Measurements from ENCODE around the gene OR9A2. TPM values are rescaled to one million over a fixed set of nuclear protein-coding genes. Genes with fewer than 3 reads are reported as not detected.

Gene OR9A2
- total and polyA plus RNA-seq, 10 donors, result 0.64 TPM; not detected in 9

DNA sequence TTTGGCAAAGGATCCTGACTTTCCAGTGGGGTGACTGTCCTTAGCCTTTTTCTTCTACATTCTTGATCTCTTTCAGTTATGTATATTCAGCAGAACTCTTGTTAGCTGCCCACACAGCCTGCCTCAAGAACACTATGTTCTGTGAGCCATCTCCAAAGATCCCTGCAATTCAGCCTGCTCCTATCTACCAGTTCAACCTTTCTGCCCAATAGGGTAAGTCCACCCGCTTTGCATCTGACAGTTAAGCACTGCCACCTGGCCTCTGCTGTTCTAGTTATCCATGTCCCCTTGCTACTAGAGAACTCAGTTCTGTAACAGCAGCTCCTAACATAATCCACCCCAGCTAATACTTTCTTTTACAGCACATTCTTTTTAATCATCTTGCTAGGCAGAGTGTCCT lies 13.5 kb downstream of the OR9A2 start:
- WGBS, 5 donors, result 67 to 92% (median 73%) methylated on average over 1 of the region's 1 CpG
- peaks cover 0 to 5% (median 0%) of the 10 kb centered on the region in 7 donors for H3K27me3 ChIP-seq (replicated peaks in 1 of 7)
- H3K36me3 ChIP-seq, result no peaks in the 10 kb centered on the region
- intact Hi-C loops (cut with DNase I; ENCODE audit: low total_unique reads), result no loop called here
- DNase-seq, result no peak
- no peaks in the 10 kb centered on the region for H3K9me3 ChIP-seq
- no peak overlapping the region for H3K27ac ChIP-seq
- H3K4me3 ChIP-seq, result no peak overlapping the region
- peaks cover 3 to 64% (median 21%) of the 10 kb centered on the region in 6 donors for H3K4me1 ChIP-seq
- TF ChIP-seq POLR2A (IDR thresholded peaks at IDR 0.05), result no peak
- no peak for TF ChIP-seq POLR2AphosphoS5 (IDR thresholded peaks at IDR 0.05)
- TF ChIP-seq, protein P1, sequence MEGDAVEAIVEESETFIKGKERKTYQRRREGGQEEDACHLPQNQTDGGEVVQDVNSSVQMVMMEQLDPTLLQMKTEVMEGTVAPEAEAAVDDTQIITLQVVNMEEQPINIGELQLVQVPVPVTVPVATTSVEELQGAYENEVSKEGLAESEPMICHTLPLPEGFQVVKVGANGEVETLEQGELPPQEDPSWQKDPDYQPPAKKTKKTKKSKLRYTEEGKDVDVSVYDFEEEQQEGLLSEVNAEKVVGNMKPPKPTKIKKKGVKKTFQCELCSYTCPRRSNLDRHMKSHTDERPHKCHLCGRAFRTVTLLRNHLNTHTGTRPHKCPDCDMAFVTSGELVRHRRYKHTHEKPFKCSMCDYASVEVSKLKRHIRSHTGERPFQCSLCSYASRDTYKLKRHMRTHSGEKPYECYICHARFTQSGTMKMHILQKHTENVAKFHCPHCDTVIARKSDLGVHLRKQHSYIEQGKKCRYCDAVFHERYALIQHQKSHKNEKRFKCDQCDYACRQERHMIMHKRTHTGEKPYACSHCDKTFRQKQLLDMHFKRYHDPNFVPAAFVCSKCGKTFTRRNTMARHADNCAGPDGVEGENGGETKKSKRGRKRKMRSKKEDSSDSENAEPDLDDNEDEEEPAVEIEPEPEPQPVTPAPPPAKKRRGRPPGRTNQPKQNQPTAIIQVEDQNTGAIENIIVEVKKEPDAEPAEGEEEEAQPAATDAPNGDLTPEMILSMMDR (IDR thresholded peaks at IDR 0.05 in 8 of 11, conservative IDR thresholded peaks at IDR 0.05 in 3 of 11), result no peak

DNA sequence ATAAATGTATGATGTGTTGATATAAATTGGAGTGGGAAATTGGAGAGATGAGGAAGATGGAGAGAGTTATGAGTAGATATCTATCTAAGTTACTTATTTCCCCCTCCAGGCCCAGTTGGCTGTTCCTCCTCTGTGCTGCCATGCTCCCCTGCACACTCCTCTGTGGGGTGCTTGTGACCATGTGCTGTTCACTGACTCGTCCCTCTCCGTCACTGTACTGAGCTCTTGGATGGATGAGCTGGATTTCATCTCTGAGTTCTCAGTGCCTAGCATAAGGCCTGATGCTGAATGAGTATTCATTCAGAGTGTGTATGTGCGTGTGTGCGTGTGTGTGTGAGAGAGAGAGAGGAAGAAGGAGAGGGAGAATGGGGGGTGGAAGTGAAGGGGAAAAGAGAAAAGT lies 14.5 kb downstream of the OR9A2 start:
- Histone ChIP-seq H3K27me3 (replicated peaks in 1 of 7) (peaks cover 0 to 5% (median 0%) of the 10 kb centered on the region in 7 donors), H3K4me3 (no peak overlapping the region), H3K9me3 (no peaks in the 10 kb centered on the region), H3K4me1 (peaks cover 11 to 69% (median 26%) of the 10 kb centered on the region in 6 donors), H3K36me3 (no peaks in the 10 kb centered on the region), H3K27ac (no peak overlapping the region)
- intact Hi-C loops (cut with DNase I; ENCODE audit: low total_unique reads), result no loop called here
- DNase-seq, result no peak
- WGBS, 5 donors, result 81 to 84% (median 83%) methylated on average over 4 of the region's 4 CpGs
- TF ChIP-seq, protein P1 (IDR thresholded peaks at IDR 0.05 in 8 of 11, conservative IDR thresholded peaks at IDR 0.05 in 3 of 11), result no peak
- TF ChIP-seq POLR2A (IDR thresholded peaks at IDR 0.05) (no peak), POLR2AphosphoS5 (IDR thresholded peaks at IDR 0.05) (no peak)

DNA sequence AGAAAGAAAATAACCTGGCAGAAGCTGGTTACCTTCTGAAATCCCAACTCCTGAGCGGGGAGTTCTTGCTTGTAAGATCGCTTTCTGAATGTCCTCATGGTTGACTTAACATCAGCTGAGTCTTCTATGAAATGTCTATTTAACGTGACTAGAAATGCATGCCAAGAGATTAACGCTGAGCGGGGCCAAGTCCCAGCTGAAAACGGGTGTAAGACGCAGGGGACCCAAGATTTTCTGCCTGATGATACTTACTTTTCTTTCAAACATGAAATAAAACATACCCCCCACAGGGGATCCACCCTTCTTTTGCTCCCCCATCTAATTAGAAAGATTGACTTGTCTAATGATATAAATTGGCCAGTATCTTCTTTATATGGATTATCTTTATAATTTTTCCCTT lies 14.9 kb downstream of the OR9A2 start:
- 80 to 92% (median 81%) methylated on average over 7 of the region's 7 CpGs for WGBS, 5 donors
- intact Hi-C loops (cut with DNase I; ENCODE audit: low total_unique reads), result no loop called here
- Histone ChIP-seq H3K4me1 (peaks cover 9 to 65% (median 25%) of the 10 kb centered on the region in 6 donors), H3K9me3 (no peaks in the 10 kb centered on the region), H3K27ac (no peak overlapping the region), H3K4me3 (no peak overlapping the region), H3K36me3 (no peaks in the 10 kb centered on the region), H3K27me3 (replicated peaks in 1 of 7) (peaks cover 0 to 5% (median 0%) of the 10 kb centered on the region in 7 donors)
- no peak for DNase-seq
- no peak for TF ChIP-seq POLR2AphosphoS5 (IDR thresholded peaks at IDR 0.05)
- TF ChIP-seq, protein P1 (IDR thresholded peaks at IDR 0.05 in 8 of 11, conservative IDR thresholded peaks at IDR 0.05 in 3 of 11), result no peak

DNA sequence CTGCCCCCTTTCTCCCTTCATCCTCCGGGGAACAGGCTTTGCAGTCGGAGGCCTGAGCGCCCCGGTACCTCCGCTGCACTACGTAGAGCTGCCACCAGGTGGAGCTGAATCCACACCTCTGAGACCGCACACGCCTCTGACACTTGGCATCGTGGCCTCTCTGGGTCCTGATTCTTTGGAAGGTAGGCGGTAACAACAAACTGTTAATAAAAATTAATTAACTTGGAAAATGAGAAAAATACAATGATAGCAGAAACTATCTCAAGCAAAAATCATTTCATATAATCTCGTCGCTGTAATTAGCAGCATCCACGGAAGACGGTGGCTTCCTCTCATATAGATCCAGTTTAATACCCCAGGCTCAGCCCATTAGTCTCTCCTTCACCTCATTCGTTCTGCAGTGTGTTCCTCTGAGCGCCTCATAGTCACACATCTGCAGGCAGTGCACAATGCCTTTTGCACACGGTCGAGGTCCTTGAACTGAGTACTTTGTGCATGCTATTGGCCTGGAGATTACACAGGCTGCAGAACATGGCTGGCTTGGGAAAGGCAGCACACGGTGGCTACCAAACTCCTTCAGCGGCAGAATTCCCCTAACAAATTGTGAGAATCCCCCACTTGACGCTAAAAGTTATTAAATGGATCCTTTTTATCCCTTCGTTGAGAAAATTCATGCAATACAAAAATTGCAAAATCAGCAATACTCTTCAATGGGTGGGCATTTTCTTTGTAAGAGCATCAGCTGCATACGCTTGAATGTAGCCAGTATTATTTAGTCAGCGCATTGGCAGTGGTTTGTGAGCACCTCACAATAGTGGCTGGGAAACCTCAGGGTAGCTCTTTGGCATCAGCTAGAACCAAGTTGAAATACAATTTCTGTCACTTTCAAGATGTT lies 18.7 kb downstream of the OR9A2 start:
- intact Hi-C loops (cut with DNase I; ENCODE audit: low total_unique reads), result loop anchor here (5.0 to 10.0 kb wide), 3 partner anchors 153 to 373 kb away; partner anchors contain the start of gene EPHB6
- peak; percentile 95 for DNase-seq
- TF ChIP-seq POLR2AphosphoS5 (IDR thresholded peaks at IDR 0.05), result no peak
- TF ChIP-seq, protein P1 (IDR thresholded peaks at IDR 0.05 in 8 of 11, conservative IDR thresholded peaks at IDR 0.05 in 3 of 11), result peak; percentile 84 to 99 (median 95)
- 41 to 49% (median 45%) methylated on average over 24 of the region's 24 CpGs for WGBS, 5 donors
- Histone ChIP-seq H3K27ac (no peak overlapping the region), H3K4me1 (peaks cover 0 to 35% (median 9%) of the 10 kb centered on the region in 6 donors), H3K9me3 (no peaks in the 10 kb centered on the region), H3K36me3 (no peaks in the 10 kb centered on the region), H3K27me3 (replicated peaks in 1 of 7) (peaks cover 0 to 5% (median 0%) of the 10 kb centered on the region in 7 donors), H3K4me3 (no peak overlapping the region)

Data from spleen (tissue), 11 donors.